Prostate gland (tissue), 2 donors: ENCODE data around the gene DIS3L2. TPM values are rescaled to one million over a fixed set of nuclear protein-coding genes. Genes with fewer than 3 reads are reported as not detected.

Source experiments
- DNase-seq: peaks from one replicate; pipeline ENCODE4 v3.0.0-alpha.2; 2019; ENCODE audit warnings: low spot score
- H3K27ac ChIP-seq, 2 donors: fragments of 200-600 bp; sonication (generic); 2 replicates each; pipeline ENCODE4 v1.5.1; 2017 to 2019
- H3K27me3 ChIP-seq: fragments of 200-600 bp; sonication (generic); replicated peaks from 2 replicates; pipeline ENCODE4 v1.5.1; 2019; ENCODE audit not compliant: insufficient read depth
- H3K36me3 ChIP-seq, 2 donors: fragments of 200-600 bp; sonication (generic); 1 replicate in 1 of 2; 2 replicates in 1 of 2; pipeline versions ENCODE4 v1.5.1 to v1.8.1; 2017 to 2019
- H3K4me1 ChIP-seq: fragments of 200-600 bp; sonication (generic); replicated peaks from 2 replicates; pipeline ENCODE4 v1.5.1; 2019
- H3K4me3 ChIP-seq, 2 donors: fragments of 200-600 bp; sonication (generic); 2 replicates each; pipeline ENCODE4 v1.5.1; 2017 to 2019
- H3K9me3 ChIP-seq: fragments of 200-600 bp; sonication (generic); 2 replicates; pipeline ENCODE4 v1.5.1; 2017
- CTCF ChIP-seq, 4 experiments: fragments of 200-600 bp in 2 of 4; fragments of 450-650 bp in 2 of 4; sonication (generic) in 2 of 4; IDR thresholded peaks; 1 replicate in 3 of 4; 2 replicates in 1 of 4; pipeline ENCODE4 v1.5.1; 2016 to 2019; ENCODE audit warnings: antibody characterized with exemption in 4 of 4, mild to moderate bottlenecking in 2 of 4, moderate library complexity in 2 of 4
- POLR2A ChIP-seq: fragments of 450-650 bp; IDR thresholded peaks from one replicate; pipeline ENCODE4 v1.6.1; 2016; ENCODE audit warnings: antibody characterized with exemption, mild to moderate bottlenecking
- POLR2AphosphoS5 ChIP-seq: sonication (generic); formaldehyde crosslinking; IDR thresholded peaks from one replicate; pipeline ENCODE4 v1.6.1; 2017; ENCODE audit warnings: antibody characterized with exemption
- WGBS: methylation state at CpG from one replicate; pipeline ENCODE4 v1.1.5; 2018; 5-methylcytosine and 5-hydroxymethylcytosine counted together
- intact Hi-C: fragments of 100-400 bp; cut with DNase I; formaldehyde crosslinking; loops from one replicate; pipeline ENCODE4 v1.14.2; 2022
- total RNA-seq, 2 donors: library from RNA; depleted of rRNA; stranded (reverse); fragments of >200 nt; gene quantifications; one replicate each; pipeline ENCODE4 v1.1.0, GENCODE V29; 2016

Gene DIS3L2
- total RNA-seq, 2 donors from 2014 or later, result 30.1 to 71.3 TPM

DNA sequence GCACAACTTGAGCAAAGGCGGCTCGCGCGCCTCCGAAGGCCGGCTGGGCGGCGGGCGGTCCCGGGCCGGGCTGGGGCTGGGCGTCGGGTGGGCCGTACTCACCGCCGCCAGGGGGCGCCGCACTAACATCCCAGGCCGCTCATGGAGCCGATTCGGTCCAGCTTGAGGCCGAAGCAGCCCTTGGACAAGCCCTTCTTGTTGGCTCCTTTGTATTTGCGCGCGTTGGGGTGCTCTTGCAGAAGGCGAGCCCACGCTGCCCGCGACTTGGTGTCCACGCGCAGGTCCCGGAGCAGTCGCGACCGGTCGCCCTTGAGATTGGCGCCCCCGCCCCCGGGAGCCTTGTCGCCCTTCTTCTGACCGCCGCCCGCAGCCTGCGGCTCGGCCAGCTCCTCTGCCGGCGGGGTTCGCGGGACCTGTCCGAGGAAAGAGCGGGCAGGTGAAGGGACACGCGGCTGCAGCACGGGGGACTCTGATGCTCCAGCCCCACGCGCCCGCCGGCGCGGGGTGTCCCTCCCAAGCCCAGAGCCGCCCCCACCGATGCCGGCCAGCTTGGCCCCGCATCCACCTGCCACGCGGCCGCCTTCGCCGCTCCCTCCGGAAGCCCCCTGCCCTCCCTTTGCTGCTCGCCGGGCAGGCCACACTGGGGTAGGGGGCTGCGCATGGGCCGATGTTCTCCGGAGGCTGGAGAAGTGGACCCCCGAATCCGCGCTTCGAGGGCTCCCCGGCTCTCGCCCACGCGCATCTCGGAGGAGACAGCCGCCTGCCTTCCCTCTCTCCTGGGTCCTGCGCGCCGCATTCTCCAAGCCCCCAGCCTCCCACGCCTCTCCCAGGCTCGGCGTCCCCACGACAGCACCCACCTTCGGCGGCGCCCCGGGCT lies 36.0 kb upstream of the DIS3L2 start:
- Histone ChIP-seq H3K4me1 (peaks cover 6% of the 10 kb centered on the region), H3K36me3 (no peaks in the 10 kb centered on the region), H3K27me3 (peaks cover 3% of the 10 kb centered on the region), H3K27ac (no peak overlapping the region), H3K4me3 (peak overlapping the region; percentile 27 to 28), H3K9me3 (no peaks in the 10 kb centered on the region)
- intact Hi-C loops, result loop anchor here (2.0 to 5.0 kb wide), 2 partner anchors 217 to 401 kb away; no protein-coding TSS in a partner anchor
- under 1% methylated on average over 41 of the region's 96 CpGs for WGBS
- DNase-seq, result peak; percentile 82
- TF ChIP-seq POLR2AphosphoS5 (no peak), CTCF (IDR thresholded peaks at IDR 0.05) (peak; percentile 92 to 95 (median 94))

DNA sequence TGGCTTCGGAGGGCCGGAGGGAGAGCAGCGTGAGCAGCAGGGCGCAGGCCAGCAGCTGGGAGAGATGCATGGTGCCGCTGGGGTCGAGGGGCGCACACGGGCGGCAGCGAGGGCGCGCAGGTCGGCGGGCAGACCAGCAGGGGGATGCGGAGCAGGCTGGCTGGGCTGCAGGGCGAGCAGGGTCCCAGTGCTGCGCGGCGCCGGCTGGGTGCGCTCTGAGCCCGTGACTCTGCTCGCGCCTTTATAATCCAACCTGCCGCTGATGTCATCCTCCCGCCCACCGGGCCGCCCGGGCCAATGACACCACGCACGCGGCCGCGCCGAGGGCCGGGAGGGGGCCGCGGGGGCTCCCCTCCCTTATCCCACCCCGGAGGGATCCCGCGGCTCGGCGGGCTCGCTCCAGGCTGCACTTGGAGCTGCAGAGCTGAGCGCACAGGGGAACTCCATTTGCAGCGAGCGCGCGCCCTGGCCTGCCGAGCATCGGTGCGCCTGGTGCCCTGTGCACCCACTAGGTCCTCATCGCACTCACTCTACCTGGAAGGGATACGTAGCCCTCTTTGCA lies 35.3 kb upstream of the DIS3L2 start, which contains the start of gene NPPC:
Gene NPPC, minus strand, starts transcription at position 217 of the 562 bp plus-strand sequence. Its CDS starts 147 bp downstream, at position 70.
- intact Hi-C loops, result loop anchor here (5.0 kb wide), 1 partner anchor 216 kb away; no protein-coding TSS in a partner anchor
- Histone ChIP-seq H3K4me1 (peaks cover 6% of the 10 kb centered on the region), H3K36me3 (no peaks in the 10 kb centered on the region), H3K27ac (no peak within 1 kb of the TSS), H3K27me3 (peaks cover 3% of the 10 kb centered on the region), H3K4me3 (peak within 1 kb of the TSS; percentile 27 to 28), H3K9me3 (no peaks in the 10 kb centered on the region)
- whole genome bisulfite sequencing, result 0% methylated on average over 11 of the region's 54 CpGs
- TF ChIP-seq POLR2A (no peak), CTCF (IDR thresholded peaks at IDR 0.05) (peak in 2 of 4 experiments; percentile 35 to 42)
- peak; percentile 29 for DNase-seq

DNA sequence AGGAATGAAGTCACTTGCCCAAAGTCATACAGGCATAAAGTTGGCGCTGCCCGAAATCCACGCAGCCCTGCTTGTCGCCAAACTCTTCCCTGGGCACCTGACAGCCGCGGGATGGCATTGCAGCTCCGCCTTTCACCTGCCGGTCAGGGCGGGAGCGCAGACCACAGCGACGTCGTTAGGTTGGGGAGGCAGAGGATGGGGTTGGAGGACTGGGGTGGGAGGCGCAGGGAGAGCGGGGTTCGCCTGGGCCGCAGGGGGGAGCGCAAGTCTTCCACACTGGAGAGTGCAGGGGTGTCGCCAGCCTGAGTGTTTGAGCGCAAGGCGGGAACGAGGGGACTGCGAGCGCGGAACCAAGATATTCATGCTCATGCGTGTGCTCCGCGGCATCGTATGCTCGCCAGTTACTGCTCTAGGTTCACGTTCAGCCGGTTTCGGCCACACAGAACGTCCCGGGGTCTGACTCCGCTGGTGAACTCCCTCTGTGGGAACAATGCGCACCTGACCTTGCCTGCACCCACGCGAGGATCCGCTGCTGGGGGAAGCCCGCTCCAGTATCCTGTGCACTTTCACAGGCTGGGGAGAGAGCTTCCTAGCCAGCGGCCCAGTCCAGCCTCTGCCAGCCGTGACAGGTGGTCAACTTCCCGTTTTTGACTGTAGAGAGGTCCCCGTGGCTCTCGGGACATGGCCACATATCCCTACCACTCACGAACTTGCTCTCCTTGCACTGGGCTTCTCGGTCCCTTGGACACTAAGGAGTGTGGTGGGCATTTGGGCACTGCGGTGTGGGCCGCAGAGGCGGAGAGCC lies 34.5 kb upstream of the DIS3L2 start:
- H3K36me3 ChIP-seq, result no peaks in the 10 kb centered on the region
- H3K4me3 ChIP-seq, result peak overlapping the region; percentile 27 to 28
- intact Hi-C loops, result loop anchor here (5.0 kb wide), 1 partner anchor 215 kb away; no protein-coding TSS in a partner anchor
- peaks cover 6% of the 10 kb centered on the region for H3K4me1 ChIP-seq
- no peak overlapping the region for H3K27ac ChIP-seq
- peak; percentile 23 for DNase-seq
- WGBS, result 10% methylated on average over 51 of the region's 51 CpGs
- TF ChIP-seq CTCF (IDR thresholded peaks at IDR 0.05) (no peak), POLR2A (no peak), POLR2AphosphoS5 (no peak)
- no peaks in the 10 kb centered on the region for H3K9me3 ChIP-seq
- H3K27me3 ChIP-seq, result peaks cover 3% of the 10 kb centered on the region

DNA sequence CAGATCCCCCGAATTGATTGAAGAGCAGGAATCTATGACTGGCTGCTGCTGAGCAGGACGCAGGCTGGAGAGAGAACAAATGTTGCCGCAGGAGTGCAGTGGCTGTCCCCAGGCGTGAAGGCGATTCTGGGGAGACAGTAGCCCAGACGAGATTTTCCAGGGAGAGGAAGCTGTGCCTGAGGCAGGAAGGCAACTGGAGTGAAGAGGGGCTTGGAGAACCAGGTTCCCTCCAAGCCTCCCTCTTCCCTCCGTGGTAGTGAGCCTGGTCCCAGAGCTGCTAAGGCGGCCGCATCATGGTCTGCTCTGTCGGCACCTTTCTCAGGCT lies 34.0 kb upstream of the DIS3L2 start:
- no peak for DNase-seq
- 83% methylated on average over 10 of the region's 10 CpGs for WGBS
- H3K4me3 ChIP-seq, result no peak overlapping the region
- peaks cover 3% of the 10 kb centered on the region for H3K27me3 ChIP-seq
- no peak overlapping the region for H3K27ac ChIP-seq
- no peaks in the 10 kb centered on the region for H3K36me3 ChIP-seq
- intact Hi-C loops, result loop anchor here (5.0 kb wide), 1 partner anchor 215 kb away; no protein-coding TSS in a partner anchor
- TF ChIP-seq POLR2A (no peak), POLR2AphosphoS5 (no peak)
- H3K4me1 ChIP-seq, result peaks cover 6% of the 10 kb centered on the region
- no peaks in the 10 kb centered on the region for H3K9me3 ChIP-seq

DNA sequence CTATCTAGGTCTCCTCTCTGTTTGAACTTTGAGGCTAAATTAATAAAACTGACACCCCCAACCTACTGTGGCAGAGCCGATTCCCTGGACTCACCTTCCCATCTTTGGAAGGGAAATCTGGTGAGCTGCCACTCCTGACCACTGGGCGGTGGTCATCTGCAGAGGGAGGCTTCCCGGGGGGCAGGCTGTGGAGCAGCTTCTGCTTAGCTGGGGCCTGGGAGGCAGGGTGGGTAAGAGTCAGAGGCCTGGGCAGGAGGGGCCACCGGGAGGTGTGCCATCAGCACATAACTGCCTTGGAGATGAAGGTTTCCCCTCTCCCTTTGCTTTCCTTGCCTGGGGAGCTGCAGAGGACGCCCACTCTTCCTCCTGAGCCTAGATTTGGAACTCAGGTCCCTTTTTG lies 33.0 kb upstream of the DIS3L2 start:
- Histone ChIP-seq H3K27ac (no peak overlapping the region), H3K9me3 (no peaks in the 10 kb centered on the region), H3K4me3 (no peak overlapping the region), H3K36me3 (no peaks in the 10 kb centered on the region), H3K4me1 (peaks cover 6% of the 10 kb centered on the region), H3K27me3 (peaks cover 3% of the 10 kb centered on the region)
- no peak for TF ChIP-seq POLR2A
- TF ChIP-seq POLR2AphosphoS5, result no peak
- no peak for TF ChIP-seq CTCF (IDR thresholded peaks at IDR 0.05)
- 88% methylated on average over 5 of the region's 5 CpGs for WGBS
- no peak for DNase-seq
- intact Hi-C loops, result loop anchor here (5.0 kb wide), 1 partner anchor 214 kb away; no protein-coding TSS in a partner anchor
